Ramos (cell line): Measurements from ENCODE around the gene RMND5A.

Experiments
- in situ Hi-C: fragments of 300-500 bp; cut with MboI; formaldehyde crosslinking; loops from one replicate; pipeline ENCODE4 v1.14.3; 2022; ENCODE audit warnings: low sequenced_read_pairs; ENCODE audit not compliant: unreplicated experiment

Gene RMND5A

DNA sequence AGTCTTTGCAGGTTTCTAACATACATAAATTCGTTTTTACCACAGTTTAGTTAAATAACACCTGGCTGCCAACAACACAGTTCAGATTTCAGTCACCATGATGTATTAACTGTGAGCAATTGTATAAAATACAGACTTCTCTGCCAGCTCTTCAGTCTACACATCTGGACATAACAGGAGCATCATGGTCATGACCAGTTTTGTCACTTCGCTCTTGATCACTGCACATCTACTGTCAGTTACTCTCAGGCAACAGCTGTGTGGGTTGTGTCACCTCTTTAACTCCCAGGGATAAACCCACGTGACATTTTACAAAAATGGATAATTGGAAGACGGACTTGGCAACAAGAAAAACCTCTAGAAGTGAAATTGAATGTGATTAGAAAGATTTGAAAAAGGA is 40.3 kb downstream of the RMND5A start:
- in situ Hi-C loops, result no loop called here

DNA sequence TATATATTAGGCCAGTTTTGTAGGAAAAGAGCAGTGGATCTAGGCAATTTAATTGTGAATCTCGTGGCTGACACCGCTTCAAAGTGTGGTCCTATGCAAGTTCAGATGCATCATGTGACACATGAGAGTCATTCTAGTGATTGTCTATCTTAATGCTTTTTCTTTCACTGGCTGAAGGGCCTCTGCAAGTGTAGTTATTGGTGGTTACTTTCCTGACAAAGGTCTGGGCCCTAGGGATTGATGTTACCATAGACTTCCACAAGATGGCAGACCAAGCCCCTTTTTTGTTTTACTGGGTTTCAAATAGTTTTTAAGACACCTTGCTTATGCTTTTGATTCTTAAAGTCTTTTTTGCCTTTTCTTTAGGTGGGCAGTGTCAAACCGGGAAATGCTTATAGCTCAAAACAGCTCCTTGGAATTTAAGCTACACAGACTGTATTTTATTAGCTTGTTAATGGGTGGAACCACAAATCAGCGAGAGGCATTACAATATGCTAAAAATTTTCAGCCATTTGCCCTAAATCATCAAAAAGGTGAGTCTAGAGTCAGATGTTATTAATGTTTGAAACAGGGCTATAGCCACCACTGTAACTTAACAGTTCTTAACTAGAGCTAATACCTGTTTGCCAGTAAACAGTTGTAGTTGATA is 44.7 kb downstream of the RMND5A start:
- in situ Hi-C loops, result no loop called here

DNA sequence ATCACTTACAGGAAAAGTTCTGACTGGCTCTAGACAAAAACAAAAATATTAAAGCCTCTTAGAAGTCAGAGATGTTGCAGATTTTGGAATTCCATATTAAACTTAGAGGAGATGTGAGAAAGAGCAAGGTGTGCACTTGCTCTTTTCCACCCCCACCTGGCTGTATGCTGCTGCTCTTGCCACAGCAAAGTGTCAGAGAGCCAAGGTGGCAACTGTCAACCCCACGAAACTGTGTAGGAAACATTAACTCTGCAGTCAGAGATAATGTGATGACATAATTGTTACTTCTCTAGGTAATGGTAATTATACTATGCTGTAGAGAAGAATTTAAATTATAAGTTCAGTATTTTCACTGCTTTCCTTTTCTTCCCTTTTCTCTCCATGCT is 45.2 kb downstream of the RMND5A start:
- in situ Hi-C loops, result no loop called here

DNA sequence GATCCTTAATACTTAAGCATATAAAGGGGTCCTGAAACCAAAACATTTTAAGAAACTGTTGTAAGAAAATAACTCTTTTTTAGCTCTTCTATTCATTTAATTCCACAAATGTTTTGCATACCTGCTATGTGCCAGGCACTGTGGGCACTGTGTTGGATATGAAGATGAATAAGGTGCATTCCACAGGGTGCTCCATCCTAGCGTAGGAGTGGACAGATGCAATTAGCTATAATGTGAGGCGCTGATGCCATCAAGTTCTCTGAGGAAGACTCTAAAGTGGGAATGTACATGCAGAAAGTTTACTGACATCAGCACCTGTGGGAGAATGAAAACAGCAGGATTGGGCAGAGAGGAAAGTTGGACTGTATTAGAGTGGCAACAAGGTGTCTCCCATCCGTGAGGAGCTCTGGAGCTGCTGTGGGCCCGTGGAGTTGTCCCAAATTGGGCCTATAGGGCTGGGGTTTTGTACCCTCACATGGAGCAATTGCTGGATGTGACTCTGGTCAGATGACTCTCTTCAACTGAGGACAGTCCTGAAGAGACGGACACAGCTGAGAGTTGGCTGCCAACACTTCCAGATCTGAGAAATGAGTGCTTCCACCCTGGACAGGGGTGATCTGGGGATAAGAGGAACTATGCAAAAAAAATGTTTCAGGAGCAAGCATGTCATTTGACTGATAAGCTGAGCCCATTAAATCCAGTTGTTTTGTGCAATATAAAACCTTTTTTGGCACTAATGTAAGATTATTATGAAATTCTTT is 48.3 kb downstream of the RMND5A start:
- in situ Hi-C loops, result no loop called here

DNA sequence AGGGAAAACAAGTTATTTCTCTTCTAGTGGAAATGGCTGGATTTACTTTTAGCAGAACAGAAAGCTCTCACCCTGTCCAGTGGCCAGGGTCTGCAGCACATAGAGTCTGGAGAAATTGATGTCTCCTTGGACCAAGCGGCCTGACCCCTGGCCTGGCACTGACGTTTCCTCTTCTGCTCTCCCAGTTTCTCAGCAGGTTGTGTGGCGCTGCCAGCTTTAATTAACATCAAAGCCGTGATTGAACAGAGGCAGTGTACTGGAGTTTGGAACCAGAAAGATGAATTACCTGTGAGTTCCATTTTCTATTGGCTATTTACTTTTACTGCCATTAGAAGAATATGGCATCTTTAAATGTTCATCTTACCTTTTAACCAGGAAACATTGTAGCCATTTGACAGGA is 49.7 kb downstream of the RMND5A start:
- in situ Hi-C loops, result no loop called here

DNA sequence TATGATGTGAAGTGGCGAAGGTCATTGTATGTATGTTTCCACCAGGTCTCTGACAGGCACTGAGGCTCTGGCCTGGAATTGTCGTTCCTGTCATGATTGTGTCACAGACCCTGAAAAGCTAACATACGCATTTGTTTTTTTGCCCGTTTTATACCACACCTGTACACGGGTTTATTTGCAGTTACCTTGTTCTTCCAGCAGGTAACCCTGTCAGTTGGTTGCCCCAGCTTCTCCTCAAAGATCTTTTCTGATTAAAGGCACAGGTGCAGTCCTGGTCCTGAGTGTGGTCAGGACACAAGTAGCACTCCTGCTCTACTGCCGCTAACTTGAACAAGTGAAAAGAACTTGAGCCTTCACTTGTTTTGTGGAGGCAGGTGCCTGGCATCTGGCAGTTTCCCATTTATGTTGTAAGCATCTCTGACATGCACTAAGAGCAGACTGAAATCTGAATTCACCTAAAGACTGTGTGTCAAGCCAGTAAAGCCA is 50.8 kb downstream of the RMND5A start:
- in situ Hi-C loops, result no loop called here

DNA sequence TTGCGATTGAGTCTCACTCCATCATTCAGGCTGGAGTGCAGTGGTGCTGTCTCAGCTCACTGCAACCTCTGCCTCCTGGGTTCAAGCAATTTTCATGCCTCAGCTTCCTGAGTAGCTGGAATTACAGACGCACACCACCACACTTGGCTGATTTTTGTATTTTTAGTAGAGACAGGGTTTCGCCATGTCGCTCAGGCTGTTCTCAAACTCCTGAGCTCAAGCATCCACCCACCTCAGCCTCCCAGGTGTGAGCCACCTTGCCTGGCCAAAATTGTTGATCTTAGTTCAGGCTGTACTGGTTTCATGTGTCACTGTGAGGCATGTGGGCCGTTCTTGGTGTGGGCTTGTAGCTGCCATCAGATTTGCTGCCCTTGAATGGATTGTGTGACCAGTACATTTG is 52.5 kb downstream of the RMND5A start:
- in situ Hi-C loops, result no loop called here

DNA sequence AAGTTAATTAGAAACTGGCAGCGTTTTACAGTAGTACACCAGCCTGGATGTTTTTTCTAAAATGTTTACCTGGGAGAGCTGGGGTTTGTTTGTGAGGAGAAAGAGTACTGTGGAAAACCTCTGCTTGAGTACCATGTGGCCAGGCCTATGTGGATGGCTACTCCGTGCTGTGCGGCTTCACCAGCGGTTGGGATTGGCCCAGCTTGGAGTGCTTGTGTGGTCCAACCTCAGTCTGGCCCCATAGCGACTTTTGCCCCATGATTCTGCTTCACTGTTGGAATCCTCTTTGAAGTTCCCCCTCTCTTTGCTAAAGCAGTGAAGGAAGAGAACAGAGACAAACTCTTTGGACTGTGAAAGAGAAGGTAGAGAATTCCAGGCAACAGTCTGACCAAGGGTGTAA is 54.8 kb downstream of the RMND5A start:
- in situ Hi-C loops, result no loop called here

DNA sequence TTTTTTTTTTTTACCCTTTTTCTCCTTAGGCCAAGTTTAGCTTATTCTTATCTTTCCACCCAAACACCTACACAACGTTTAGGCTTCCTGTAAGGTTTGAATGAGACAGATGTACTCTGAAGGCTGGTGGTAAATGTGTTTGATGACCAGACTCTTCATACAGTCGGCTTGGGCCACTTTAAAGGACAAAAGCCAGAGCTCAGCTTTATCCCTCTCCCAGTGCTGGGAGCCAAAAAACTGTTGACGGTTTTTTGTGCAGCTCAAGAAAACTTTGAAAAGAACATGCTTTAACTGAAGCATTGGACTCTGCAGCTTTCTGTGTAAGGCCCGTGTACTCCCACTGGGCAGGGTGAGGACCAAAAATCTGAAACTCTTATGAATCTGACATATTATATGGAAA is 55.2 kb downstream of the RMND5A start:
- in situ Hi-C loops, result no loop called here

DNA sequence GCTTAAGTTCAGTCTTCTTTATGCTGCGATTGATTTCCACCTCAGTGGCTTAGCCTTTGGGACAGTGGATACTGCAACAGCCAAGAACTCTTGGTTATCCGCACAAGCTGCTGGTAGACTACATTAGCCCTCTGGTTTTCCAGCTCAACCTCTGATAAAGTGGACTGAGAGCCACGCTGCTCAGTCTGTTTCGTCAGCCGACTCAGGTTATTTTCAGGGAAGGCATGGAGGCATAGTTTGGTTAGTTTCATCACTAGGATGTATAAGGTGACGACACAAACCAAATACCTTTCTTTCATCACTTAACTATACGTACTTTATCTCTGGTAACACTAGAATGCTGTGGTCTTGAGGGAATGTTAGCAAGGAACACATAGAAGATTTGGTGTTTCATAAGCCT is 56.4 kb downstream of the RMND5A start:
- in situ Hi-C loops, result no loop called here

DNA sequence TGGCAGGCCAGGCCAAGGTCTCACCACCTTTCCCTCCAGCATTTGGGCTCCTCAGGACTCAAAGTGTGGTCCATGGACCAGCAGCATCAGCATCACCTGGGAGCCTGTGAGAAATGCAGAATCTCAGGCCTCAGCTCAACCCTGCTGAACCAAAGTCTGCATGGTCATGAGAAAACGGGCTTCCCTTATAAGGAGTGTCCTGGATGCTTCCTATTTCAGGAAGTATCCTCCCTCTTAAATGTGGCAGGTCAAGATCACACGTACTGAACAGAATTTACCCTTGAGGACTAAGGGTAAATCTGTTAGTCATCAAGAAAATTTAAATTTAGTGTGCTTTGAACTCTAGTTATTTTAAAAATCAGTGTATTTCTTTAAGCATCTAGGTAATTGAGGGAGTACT is 58.9 kb downstream of the RMND5A start:
- in situ Hi-C loops, result no loop called here

DNA sequence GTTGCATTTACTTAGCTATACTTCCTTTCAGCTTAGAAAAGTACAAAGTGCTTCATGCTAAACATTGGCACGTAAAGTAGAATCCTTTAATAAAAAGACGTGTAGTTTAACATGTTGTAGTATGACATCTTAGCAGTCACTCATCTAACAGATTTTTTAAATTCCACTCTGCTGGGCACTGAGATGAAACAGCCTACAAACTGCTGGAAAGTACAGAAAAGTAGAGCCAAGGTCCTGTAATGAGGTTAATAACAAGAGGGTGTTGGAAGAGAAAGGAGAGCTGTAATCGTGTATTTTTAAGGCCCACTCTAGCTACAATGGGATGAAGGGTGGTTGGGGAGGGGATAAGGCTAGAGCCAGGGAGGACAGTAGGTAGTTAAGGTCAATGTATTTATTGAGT is 59.9 kb downstream of the RMND5A start:
- in situ Hi-C loops, result no loop called here

DNA sequence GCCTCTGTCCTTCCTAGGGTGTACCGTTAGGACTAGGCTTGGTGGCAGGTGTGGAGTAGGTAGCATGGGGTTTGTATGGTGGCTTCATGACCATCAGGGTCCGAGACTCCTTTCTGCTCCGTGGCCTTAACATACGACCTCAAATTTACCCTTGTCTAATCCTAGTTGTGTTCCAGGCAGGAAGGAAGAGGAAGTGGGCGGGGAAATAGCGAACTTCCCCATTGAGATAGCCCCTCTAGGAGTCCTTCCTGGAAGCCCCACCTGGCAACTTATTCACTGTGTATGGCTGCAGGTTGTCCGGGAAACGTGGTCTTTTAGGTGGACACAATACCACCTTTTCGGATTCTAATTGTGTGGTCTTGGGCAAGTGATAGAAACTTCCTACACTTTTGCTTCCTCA is 61.3 kb downstream of the RMND5A start:
- in situ Hi-C loops, result no loop called here

DNA sequence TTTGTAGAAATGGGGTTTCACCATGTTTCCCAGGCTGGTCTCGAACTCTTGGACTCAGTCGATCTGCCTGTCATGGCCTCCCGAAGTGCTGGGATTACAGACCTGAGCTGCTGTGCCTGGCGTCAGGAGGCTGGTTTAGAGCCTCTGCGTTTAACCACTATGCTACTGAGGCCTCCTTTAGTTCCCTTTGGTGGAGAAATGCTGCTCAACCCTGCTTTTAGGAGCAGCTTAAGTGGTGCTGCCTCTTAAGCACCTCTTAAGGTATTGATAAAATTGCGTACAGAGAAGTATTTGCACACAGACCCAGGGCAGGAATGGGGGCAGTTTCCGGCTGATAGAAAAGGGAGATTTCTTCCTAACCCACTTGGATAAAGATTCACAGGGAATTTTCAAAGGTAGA is 62.7 kb downstream of the RMND5A start:
- in situ Hi-C loops, result no loop called here

DNA sequence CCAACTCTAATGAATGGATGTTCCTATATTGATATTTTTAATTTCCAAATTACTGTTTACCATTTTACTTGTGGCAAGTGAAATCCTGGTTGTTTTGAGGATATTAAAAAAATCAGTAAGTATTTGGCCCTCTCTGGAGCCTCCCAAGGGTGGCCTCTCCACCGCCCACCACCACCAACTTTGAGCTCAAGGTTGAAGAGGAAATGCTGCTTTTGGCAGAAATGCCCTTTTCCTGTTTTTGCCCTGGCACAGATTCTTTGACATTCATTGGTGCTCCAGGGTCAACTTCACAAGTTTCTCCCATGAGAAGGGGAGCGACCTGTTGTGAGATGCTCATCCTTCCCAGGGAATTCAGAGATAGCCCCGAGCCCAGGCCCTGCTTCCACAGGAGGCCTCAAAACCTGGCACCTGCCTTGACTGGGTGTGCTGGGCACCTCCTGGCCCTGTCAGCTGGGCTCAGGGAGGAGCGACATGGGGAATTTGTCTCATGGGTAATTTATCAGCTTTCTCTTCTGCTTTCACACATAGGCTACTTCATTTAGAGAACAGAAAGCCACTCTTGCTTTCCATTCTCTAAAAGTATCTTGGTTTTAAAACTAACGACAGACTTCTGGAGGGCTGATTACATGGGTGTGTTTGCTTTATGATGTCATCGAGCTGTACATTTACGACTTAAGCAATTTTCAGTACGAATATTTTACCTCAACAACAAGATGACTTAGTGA is 63.7 kb downstream of the RMND5A start:
- in situ Hi-C loops, result no loop called here

DNA sequence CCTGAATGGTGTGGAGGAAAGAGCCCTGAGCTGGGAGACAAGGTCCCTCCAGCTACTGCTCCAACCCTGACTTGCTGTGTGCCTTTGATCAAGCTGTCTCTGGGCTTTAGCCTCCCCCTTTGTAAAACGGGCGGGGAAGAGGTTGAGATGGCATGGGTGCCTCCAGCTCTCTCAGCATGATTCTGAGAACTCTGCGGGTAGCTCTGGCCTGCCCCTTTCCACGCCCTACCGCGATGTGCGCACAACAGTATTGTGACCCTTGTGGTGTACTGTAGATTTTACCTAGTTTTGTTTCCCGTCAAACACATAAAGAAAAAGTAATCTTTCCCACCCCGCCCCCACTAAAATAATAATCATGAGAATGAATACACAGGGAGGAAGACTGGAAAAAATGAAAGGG is 65.4 kb downstream of the RMND5A start:
- in situ Hi-C loops, result no loop called here

DNA sequence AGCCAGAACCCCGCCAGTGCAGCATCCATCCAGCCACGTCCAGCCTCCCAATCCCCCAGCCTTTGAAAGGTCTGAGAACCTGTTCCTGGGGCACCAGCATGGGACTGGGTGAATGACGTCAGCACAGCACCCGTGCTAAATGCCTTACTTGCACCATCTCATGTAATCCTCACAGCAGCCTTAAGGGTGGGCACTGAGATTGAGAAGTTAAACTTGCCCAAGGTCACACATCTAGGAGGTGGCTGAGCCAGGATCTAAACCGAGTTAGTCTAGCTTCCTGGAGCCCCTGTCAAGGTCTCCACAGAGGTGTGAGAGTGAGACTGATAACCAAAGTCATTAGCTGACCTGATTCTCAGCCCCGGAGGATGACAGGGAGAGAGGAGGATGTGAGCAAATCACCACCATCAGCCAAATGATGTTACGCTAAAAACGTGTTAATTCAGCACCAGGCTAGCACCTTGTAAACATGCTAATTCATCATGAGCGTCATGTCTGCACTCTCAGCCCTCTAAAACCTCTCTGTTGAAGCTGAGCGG is 66.0 kb downstream of the RMND5A start:
- in situ Hi-C loops, result no loop called here

DNA sequence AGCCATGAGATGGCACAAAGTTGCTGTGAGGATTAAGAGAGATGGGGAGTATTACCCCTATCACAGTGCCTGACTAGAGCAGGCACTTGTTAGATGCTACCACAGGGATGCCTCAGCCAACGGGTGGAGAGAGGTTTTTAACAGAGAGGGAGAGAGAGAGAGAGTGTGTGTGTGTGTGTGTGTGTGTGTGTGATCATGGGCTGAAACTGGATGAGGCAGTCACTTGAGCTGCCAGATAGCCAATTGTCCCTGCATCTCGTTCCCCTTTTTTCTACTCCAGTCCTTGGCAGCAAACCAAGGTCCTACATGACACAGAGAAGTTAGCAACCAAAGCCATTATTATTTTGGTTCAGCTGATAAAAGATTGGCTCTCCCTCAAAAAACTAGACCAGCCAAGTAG is 67.6 kb downstream of the RMND5A start:
- in situ Hi-C loops, result no loop called here

DNA sequence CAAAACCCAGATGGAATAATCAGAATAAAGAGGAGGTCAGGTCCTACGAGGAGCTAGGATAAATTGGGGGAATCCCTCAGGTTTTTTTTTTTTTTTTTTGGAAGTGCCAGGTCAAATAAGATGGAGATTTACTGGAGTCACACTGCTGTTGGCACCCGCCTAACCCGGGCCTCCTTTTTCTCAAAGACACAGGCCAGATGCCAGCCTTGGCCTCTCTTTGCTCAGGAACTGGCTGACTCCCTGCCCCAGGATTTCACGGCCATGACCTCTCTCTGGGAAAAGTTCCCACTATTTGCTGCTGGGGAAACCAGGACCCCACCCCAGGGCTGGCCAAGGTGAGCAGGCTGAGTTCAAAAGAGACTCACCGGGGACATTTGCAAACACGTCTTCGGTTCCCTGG is 68.1 kb downstream of the RMND5A start:
- in situ Hi-C loops, result no loop called here

DNA sequence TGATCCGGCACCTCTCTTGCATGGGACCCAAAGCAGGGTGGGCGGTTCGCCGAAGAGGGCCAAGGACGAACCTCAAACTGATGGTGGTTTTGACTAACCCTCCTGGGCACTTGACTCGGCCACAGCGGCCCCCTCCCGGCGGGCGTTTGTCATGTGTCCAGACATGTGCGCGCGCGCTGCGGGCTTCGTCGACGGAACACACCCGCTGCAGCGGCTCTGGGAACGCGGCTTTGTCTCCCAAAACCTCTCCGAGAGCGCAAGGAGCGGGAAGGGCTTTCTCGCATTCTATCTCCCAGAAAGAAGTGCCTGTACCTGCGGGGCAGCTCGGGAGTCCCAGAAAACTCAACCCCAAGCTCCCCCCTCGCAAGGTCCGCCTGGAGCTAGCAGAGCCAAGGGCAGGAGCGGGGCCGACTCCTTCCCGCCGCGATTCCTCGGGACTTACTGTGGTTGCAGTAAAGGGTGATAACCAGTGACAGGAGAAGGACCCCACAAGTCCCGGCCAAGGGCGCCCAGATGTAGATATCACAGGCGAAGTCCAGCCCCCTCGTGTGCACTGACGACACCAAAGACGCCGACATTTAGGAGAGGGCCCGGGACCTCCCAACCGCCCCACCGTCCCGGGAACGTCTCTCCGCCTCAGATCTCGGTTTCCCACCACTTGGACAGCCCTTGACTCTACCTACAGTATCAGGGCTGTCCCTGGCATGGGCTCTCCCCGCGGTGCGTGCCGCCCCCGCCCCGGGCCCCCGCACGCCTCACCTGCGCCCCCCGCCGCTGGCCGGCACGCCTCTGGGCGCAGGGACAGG is 69.0 kb downstream of the RMND5A start:
- in situ Hi-C loops, result no loop called here
